ENCODE results near the gene MEI1. TPM values are rescaled to one million over a fixed set of nuclear protein-coding genes. Genes with fewer than 3 reads are reported as not detected.

The MEI1 gene
- total RNA-seq, 1 donor from 2014 or later: 1.3 TPM

- Mint-ChIP-seq H3K4me3 (no peak overlapping the region), H3K9me3 (no peaks in the 10 kb centered on the region), H3K4me1 (no peaks in the 10 kb centered on the region), H3K27ac (no peak overlapping the region), H3K36me3 (peaks cover 14% of the 10 kb centered on the region), H3K27me3 (ENCODE audit: low read depth) (no peaks in the 10 kb centered on the region)
- TF ChIP-seq CTCF (IDR thresholded peaks at IDR 0.05; ENCODE audit: unreplicated experiment): no peak
- DNase-seq (ENCODE audit: low spot score in 2 of 2, unreplicated experiment in 2 of 2): no peak
These were observed 118.7 kb downstream of the MEI1 start for GRCh38 chr22:41818011-41818410.

GRCh38 chr22:41818596-41818995 is 119.3 kb downstream of the MEI1 start:
- Mint-ChIP-seq H3K9me3 (no peaks in the 10 kb centered on the region), H3K4me1 (no peaks in the 10 kb centered on the region), H3K36me3 (peaks cover 14% of the 10 kb centered on the region), H3K27ac (no peak overlapping the region), H3K27me3 (ENCODE audit: low read depth) (no peaks in the 10 kb centered on the region), H3K4me3 (no peak overlapping the region)
- no peak for DNase-seq (ENCODE audit: low spot score in 2 of 2, unreplicated experiment in 2 of 2)
- TF ChIP-seq CTCF (IDR thresholded peaks at IDR 0.05; ENCODE audit: unreplicated experiment): no peak

GRCh38 chr22:41819257-41819656 is 120.0 kb downstream of the MEI1 start:
- Mint-ChIP-seq H3K27me3 (ENCODE audit: low read depth) (no peaks in the 10 kb centered on the region), H3K27ac (no peak overlapping the region), H3K4me3 (no peak overlapping the region), H3K9me3 (no peaks in the 10 kb centered on the region), H3K4me1 (no peaks in the 10 kb centered on the region), H3K36me3 (peaks cover 11% of the 10 kb centered on the region)
- DNase-seq (ENCODE audit: low spot score in 2 of 2, unreplicated experiment in 2 of 2): no peak
- TF ChIP-seq CTCF (IDR thresholded peaks at IDR 0.05; ENCODE audit: unreplicated experiment): no peak

- no peak overlapping the region for H3K4me3 Mint-ChIP-seq
- peaks cover 7% of the 10 kb centered on the region for H3K36me3 Mint-ChIP-seq
- no peak for TF ChIP-seq CTCF (IDR thresholded peaks at IDR 0.05; ENCODE audit: unreplicated experiment)
- no peak overlapping the region for H3K27ac Mint-ChIP-seq
- no peaks in the 10 kb centered on the region for H3K9me3 Mint-ChIP-seq
- no peaks in the 10 kb centered on the region for H3K27me3 Mint-ChIP-seq (ENCODE audit: low read depth)
- peaks cover 2% of the 10 kb centered on the region for H3K4me1 Mint-ChIP-seq
- no peak for DNase-seq (ENCODE audit: low spot score in 2 of 2, unreplicated experiment in 2 of 2)
These were observed 121.1 kb downstream of the MEI1 start for GRCh38 chr22:41820447-41820846.

GRCh38 chr22:41821471-41822316 is 122.4 kb downstream of the MEI1 start:
- DNase-seq (ENCODE audit: low spot score in 2 of 2, unreplicated experiment in 2 of 2): no peak
- TF ChIP-seq CTCF (IDR thresholded peaks at IDR 0.05; ENCODE audit: unreplicated experiment): no peak
- H3K27me3 Mint-ChIP-seq (ENCODE audit: low read depth): no peaks in the 10 kb centered on the region
- H3K36me3 Mint-ChIP-seq: peaks cover 9% of the 10 kb centered on the region
- H3K4me3 Mint-ChIP-seq: no peak overlapping the region
- H3K9me3 Mint-ChIP-seq: no peaks in the 10 kb centered on the region
- no peak overlapping the region for H3K27ac Mint-ChIP-seq
- peaks cover 12% of the 10 kb centered on the region for H3K4me1 Mint-ChIP-seq
